GM19372 (cell line): ENCODE measurements around the gene SMG9.
"Not testable (repeated sequence)": the region's sequence is repeated elsewhere in the genome, so short reads cannot be mapped to it uniquely, and the experiment has no call there.

Experiments used
- ATAC-seq: cut with Tn5 transposase; IDR thresholded peaks from one replicate; pipeline ENCODE4 v1.9.1; 2021; ENCODE audit warnings: mild to moderate bottlenecking, low read depth, moderate library complexity; ENCODE audit not compliant: unreplicated experiment

Gene SMG9

DNA sequence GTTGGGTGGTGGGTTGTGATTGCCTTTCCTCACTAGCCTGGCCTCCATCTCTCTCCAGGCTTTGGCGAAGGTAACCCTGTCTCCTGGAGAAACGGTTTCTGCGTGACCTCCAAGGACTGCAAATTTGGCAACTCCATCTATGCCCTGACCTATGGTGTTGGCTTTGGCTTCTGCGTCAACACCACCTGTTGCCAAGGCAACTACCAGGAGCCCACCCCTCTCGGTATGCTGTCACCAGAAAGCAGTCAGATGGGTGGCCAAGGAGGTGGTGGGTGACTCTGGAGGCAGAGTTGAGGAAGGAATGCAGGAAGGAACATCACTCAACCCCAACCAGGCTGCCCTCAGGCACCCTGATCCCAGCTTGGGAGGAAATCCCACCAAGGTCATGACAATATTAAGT lies 57.5 kb downstream of the SMG9 start:
- no peak for ATAC-seq

DNA sequence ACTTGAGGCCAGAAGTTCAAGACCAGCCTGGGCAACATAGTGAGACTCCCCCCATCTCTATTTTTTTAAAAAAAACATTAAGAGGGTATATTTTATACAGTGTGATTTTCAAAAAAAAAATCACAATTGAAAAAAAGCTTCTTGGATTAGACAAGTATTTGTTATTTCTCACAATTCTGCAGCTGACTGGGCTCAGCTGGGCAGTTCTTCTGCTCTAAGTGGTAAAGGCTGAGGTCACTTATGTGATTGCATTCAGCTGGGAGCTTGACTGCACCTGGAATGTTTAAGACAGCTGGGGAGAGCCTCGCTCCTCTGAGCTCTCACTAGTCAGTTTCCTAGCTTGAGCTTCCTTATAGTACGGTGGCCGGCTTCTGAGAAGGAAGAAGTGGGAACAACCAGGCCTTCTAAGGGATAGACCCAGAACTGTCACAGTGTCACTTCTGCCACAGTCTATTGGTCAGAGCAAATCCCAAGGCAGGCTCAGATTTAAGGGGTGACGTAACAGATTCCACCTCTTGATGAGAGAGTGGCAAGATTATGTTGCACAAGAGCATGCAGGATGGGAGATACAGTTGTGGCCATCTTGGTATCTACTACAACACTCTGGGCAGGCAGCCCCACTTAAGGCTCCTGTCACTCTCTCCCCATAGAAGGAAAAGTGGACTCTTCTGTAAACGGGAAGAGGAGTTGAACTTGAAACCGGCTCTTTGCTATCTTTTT lies 58.6 kb downstream of the SMG9 start:
- no peak for ATAC-seq

DNA sequence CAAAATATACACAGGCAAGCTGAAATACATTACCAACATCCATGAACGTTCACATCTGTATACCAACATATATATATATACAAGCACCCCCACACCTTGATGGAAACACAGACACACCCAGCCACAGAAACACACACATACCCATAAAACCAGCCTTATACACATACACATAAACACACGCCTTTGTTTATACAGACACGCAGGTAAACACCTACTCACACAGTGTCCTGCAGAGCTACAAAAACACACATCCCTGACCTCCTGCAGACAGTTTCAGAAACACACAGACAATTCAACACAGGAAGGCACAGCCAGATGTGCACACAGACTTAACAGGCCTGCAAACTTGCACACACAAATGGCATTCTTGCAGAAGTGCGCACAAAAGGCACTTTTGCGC lies 60.2 kb downstream of the SMG9 start:
- no peak for ATAC-seq

DNA sequence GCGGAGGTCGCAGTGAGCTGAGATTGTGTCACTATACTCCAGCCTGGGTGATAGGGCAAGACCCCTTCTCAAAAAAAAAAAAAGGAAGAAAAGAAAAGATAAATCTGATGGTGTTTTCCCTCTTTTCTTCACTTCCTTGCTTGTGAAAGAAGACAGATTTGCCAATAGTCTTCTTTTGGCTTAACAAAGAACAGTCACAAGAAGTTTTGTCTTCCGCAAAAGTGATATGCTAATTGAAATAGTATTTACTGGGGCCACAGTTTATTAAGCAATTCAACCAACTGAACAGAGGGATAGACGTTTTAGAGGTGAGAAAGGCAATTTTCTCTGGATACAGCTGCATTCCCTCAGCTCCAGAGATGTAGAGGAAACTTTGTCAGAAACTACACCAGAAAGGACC lies 61.9 kb downstream of the SMG9 start:
- no peak for ATAC-seq

DNA sequence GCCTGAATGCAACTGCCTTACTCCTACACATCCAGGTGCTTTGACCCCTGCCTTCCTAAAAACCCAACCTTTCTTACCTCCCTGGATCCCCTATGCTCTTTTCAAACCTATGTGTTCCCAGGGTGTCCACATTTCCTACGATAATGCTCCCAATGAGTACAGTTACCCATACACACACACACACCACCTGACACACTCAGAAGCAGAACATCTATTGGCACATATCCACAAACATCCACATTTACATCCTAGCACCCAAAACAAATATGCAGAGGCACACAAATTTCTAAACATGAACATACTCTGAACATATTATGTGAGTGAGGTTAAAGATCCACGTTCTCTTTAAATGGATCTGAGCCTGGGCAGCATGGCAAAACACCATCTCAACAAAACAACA lies 62.4 kb downstream of the SMG9 start:
- no peak for ATAC-seq

DNA sequence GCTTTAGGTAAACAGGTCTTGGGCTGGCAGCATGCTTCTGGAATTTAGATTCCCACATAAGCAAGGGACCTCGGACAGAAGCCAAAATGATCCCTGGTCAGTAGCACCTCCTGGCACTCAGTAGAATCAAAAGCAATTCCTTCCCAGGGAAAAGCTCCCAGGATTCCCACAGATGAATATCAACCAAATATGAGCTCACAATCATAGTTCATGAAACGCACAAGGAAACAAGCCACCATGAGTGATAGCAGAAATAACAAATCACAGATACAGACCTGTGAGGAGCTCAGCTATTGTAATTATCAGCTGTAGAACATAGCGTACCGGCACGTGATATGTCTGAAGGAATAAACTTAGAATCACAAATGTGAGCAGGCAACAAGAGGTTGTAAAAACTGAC lies 63.0 kb downstream of the SMG9 start:
- no peak for ATAC-seq

DNA sequence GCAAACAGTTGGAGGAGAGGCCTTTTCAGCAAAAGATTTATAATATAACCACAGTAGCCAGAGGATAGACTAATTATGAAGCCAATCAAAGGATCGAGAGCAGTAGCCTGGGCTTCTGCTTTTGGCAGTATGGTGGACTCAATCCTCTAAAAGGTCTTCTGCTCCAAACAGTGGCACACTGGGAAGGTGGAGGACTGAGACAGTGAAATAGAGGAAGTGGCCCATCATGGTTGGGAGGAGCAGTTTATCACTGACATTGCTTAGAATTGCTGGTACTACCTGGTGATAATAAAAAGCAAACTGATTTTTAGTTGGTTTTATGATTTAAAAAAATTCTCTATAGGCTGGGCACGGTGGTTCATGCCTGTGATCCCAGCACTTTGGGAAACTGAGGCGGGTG lies 63.9 kb downstream of the SMG9 start:
- no peak for ATAC-seq

DNA sequence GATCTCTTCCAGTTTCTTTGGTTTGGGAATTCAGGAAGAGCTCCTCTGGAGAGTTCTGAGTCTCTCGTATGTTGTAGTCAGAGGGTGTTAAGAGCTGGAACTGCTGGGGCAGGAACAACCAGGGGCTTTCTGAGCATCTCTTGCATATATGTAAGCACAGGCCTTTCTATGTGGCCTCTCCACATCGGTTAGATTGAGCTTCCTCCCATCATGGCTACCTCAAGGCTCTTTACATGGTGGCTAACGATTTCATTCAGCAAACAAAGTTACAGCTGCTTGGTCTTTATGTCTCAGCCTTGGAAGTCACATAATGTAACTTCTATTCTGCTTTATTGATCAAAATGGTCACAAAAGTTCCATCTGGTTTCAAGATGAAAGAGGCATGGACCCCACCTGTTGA lies 64.3 kb downstream of the SMG9 start:
- ATAC-seq: no peak

DNA sequence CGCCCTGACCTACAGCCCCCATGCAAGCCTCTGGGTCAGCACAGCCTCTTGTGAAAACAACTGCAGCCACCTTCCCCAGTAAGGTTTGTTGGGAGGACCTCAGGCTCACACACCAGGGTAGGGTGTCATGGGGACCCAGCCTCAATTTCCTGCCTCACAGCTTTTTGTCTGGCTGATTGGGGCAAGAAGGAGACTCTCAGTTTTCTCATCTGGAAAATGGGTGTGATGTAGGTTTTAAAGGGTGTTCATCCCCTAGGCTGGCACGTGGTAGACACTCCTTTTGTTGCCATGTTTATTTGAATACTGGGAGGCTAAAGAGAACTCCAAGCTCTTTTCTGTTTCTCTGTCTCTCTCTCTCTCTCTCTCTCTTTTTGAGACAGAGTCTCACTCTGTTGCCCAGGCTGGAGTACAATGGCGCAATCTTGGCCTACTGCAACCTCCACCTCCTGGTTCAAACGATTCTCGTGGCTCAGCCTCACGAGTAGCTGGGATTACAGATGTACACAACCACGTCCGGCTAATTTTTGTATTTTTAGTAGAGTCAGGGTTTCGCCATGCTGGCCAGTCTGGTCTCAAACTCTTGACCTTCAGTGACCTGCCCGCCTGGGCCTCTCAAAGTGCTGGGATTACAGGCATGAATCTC lies 66.6 kb downstream of the SMG9 start:
- ATAC-seq: no peak

DNA sequence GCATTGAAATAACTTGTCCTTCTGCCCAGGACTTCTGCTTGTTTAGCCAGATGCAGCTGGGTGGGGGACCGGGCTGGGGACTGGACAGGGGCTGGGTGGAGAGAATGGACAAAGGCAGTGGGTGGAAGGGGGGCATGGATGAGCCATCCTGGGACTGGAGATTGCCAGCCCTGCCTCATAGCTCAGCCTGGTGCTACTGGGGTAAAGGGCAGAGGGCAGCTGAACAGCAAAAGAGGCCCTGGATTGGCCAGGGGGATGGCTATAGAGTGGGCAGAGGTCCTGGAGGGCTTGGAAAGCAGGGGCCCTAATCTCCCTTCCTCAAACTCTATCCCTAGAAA lies 67.1 kb downstream of the SMG9 start:
- ATAC-seq: no peak

DNA sequence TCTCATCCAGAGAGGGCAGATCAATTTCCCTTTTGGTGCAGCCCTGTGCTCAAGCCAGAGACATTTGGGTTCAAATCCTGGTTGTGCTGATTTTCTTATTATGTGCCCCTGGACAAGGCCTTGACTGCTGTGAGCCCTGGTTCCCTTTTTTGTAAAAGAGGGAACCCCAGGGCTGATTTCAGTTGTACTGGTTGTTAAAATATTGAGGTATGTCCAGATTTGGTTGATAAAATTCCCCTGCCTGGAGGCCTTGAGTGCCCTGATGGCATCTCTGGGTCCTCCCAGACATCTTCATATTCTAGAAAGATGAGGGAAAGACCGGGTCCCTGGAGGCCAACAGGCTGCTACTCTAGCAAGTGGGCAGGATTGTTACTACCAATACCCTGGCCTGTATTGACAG lies 70.4 kb downstream of the SMG9 start:
- ATAC-seq: no peak

DNA sequence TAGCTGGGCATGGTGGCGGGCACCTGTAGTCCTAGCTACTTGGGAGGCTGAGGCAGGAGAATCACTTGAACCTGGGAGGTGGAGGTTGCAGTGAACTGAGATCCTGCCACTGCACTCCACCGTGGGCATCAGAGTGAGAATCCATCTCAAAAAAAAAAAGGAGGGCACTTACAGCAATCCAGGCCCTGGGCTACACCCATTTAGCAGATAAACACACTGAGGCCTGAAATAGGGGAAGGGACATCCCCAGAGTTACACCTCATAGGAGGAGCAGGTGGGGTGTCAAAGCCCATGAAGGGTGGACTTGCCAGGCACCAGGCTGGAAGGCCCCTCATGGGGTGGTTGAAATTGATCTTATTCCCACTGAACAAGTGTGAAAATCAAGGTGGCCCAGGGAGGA lies 70.9 kb downstream of the SMG9 start:
- ATAC-seq: no peak

DNA sequence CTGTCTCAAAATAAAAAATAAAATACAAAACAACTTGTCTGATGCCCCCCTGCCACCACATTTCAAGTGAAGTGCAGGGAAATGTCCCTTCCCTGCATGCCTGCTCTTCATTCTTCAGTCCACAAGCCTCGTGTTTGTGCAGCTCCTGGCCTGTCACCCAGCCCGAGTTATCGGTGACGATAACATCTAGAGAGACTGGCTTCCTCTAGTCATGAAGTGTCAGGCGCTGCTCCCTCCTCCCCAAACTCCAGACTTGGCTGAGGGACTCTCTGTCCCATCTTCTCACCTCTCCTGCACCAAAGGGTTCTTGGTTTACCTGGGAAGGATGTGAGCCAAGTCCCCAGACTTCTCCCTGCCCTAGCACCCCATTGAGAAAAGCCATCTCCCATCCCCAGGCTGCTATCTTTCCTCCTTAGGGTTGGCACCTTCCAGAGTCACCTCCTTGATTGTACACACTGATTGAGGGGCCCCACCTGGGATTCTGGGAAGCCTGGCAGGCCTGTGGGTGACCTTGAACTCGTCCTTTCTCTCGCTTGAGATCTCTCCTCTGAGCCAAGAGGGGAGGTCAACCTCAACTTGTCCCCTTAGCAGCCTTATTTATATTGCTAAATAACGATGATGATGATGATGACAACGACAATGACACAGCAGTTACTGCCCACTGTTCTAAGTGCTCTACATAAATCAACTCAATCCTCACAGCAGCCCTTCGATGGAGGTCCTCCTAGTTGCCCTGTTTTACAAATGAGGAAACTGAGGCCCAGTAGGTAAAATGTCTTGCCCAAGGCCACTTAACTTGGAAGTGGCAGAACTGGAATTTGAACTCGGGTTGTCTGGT lies 71.7 kb downstream of the SMG9 start:
- no peak for ATAC-seq

DNA sequence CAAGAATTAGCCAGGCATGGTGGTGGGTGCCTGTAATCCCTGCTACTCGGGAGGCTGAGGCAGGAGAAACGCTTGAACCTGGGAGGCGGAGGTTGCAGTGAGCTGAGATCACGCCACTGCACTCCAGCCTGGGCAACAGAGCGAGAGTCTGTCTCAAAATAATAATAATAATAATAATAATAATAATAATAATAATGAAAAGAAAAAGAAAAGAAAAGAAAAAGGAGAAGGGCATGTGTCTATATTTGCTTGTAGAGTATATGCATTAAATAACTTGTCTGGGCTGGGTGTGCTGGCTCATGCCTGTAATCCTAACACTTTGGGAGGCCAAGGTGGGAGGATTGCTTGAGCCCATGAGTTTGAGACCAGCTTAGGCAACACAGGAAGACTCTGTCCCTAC lies 72.5 kb downstream of the SMG9 start:
- not testable (repeated sequence) for ATAC-seq

DNA sequence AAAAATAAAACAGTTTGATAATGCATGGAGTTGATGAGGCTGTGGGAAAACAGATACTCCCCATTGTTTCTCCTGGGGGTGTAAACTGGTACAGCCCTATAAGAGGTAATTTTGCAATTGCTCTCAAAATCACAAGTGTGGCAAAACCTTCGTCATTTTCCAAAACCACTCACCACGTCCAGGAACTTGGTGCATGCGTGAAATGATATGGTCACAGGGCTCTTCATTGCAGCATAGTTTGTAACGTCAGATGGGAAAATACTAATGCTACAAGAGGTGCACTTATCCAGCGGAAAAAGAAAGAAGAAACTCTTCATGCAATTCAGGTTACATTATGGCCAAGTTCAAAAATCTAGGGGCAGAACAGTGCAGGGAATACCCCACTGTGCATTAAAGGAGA lies 72.9 kb downstream of the SMG9 start:
- ATAC-seq: no peak

DNA sequence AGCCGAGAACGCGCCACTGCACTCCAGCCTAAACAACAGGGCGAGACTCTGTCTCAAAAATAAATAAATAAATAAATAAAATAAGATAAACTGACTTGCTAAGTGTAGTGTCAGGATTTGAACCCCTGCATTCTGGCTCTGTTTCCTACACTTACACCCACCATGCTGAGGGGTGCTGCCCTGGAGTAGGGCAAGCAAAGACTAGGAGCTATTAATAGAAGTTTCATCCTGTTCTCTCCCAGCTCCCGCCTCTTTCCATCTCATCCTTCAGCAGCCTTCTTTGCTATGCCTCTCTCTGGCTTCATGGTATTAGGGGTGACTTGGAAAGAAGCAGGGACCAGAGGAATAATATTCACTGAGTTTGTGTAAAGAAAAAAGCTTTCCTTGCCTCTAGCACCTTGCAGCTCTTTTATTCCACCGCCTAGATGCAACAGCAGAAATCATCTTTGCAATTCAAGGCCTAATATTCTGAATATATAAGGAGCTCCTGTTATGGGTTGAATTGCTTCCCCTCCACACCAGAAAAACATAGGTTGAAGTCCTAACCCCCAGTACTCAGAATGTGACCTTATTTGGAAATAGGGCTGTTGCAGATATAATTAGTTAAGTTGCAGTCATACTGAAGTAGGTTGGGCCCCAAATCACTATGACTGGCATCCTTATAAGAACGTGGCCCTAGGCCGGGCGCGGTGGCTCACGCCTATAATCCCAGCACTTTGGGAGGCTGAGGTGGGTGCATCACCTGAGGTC lies 76.1 kb downstream of the SMG9 start:
- ATAC-seq: no peak
